GM12878 (cell line): ENCODE results near the gene GOLGA6B. TPM values are rescaled to one million over a fixed set of nuclear protein-coding genes. Genes with fewer than 3 reads are reported as not detected.

Source experiments
- ATAC-seq: fragments of 200-7000 bp; cut with Tn5 transposase; 3 replicates; pipeline ENCODE4 v1.9.1; 2020; ENCODE audit warnings: mild to moderate bottlenecking, moderate library complexity
- BruUV-seq: library from RNA; stranded (reverse); fragments of 400-500 nt; replicated peaks from 2 replicates; lab custom pipeline; 2021; lab: Mats Ljungman, UMichigan
- CTCF ChIA-PET: fragments of 300-600 bp; sonication (Branson Sonifier 250); formaldehyde crosslinking; extraction: SDS; loops from one replicate; lab custom pipeline; 2021; ENCODE audit warnings: inconsistent platforms; lab: Yijun Ruan, JAX
- POLR2A ChIA-PET: fragments of 350-600 bp; formaldehyde crosslinking; extraction: SDS; loops from one replicate; lab custom pipeline; 2021; ENCODE audit warnings: inconsistent platforms; lab: Charles Lee
- RAD21 ChIA-PET: fragments of 300-600 bp; sonication (Branson Sonifier 250); formaldehyde crosslinking; loops from one replicate; lab custom pipeline; 2023; ENCODE audit warnings: antibody characterized with exemption; ENCODE audit not compliant: unreplicated experiment; lab: Charles Lee
- SMC1A ChIA-PET: fragments of 300-600 bp; sonication (Branson Sonifier 250); formaldehyde crosslinking; loops from one replicate; lab custom pipeline; 2023; ENCODE audit not compliant: unreplicated experiment, uncharacterized antibody; lab: Charles Lee
- DNase-seq: peaks from one replicate; pipeline ENCODE4 v3.0.0-alpha.2; 2011; ENCODE audit warnings: low read depth, low spot score
- FAIRE-seq: peaks from 3 replicates; lab custom pipeline; 2011; peaks lifted over from hg19 to GRCh38; lab: Jason Lieb, UNC
- H2AFZ ChIP-seq: 2 replicates; pipeline ENCODE4 v1.6.0; 2011; ENCODE audit warnings: low read depth, low read length, control low read depth; ENCODE audit not compliant: control insufficient read depth
- H3K27ac ChIP-seq: 2 replicates; pipeline ENCODE4 v1.5.1; 2011; ENCODE audit warnings: control low read depth; ENCODE audit not compliant: control insufficient read depth, insufficient read depth
- H3K27me3 ChIP-seq, 2 experiments: replicated peaks in 1 of 2; 2 replicates each; pipeline versions ENCODE4 v1.6.0 to v1.6.1; 2011; ENCODE audit warnings: low read length in 1 of 2; ENCODE audit not compliant: control insufficient read depth in 2 of 2, insufficient read depth in 2 of 2
- H3K36me3 ChIP-seq, 2 experiments: 2 replicates each; pipeline ENCODE4 v1.5.1; 2011; ENCODE audit warnings: low read length in 1 of 2; ENCODE audit not compliant: control insufficient read depth in 2 of 2, insufficient read depth in 2 of 2
- H3K4me1 ChIP-seq: 2 replicates; pipeline ENCODE4 v1.6.1; 2011; ENCODE audit warnings: mild to moderate bottlenecking, low read length, moderate library complexity, mixed read lengths; ENCODE audit not compliant: control insufficient read depth, insufficient read depth
- H3K4me2 ChIP-seq: 2 replicates; pipeline ENCODE4 v1.6.0; 2011; ENCODE audit warnings: control low read depth; ENCODE audit not compliant: control insufficient read depth, insufficient read depth
- H3K4me3 ChIP-seq: fragments of 200-600 bp; sonication (generic); 2 replicates; pipeline ENCODE4 v1.5.1; 2016
- H3K79me2 ChIP-seq: 2 replicates; pipeline ENCODE4 v1.6.0; 2011; ENCODE audit warnings: low read length; ENCODE audit not compliant: control insufficient read depth, insufficient read depth
- H3K9ac ChIP-seq: 2 replicates; pipeline ENCODE4 v1.8.0; 2011; ENCODE audit warnings: low read length, control low read depth, mixed read lengths; ENCODE audit not compliant: control insufficient read depth, insufficient read depth
- H3K9me3 ChIP-seq: replicated peaks from 3 replicates; pipeline ENCODE4 v1.5.1; 2011; ENCODE audit warnings: mild to moderate bottlenecking, low read length; ENCODE audit not compliant: control insufficient read depth, insufficient read depth
- H4K20me1 ChIP-seq: 2 replicates; pipeline ENCODE4 v1.6.0; 2011; ENCODE audit not compliant: control insufficient read depth, insufficient read depth
- ASH2L ChIP-seq: fragments of 300-600, 200-600 bp; sonication (generic); IDR thresholded peaks from 2 replicates; pipeline ENCODE4 v1.6.1; 2017; ENCODE audit warnings: low read depth, mild to moderate bottlenecking, borderline replicate concordance
- BCLAF1 ChIP-seq: fragments of 450-650 bp; IDR thresholded peaks from 2 replicates; pipeline ENCODE4 v1.6.1; 2017; ENCODE audit warnings: antibody characterized with exemption, mild to moderate bottlenecking, moderate library complexity
- BRCA1 ChIP-seq: IDR thresholded peaks from 2 replicates; pipeline ENCODE4 v1.6.1; 2011; ENCODE audit warnings: low read depth, low read length, improper control_type of control experiment
- CBX3 ChIP-seq: fragments of 200-600 bp; sonication (generic); IDR thresholded peaks from 2 replicates; pipeline ENCODE4 v1.6.1; 2016; ENCODE audit warnings: low read depth, borderline replicate concordance
- ETV6 ChIP-seq, 2 experiments: fragments of 450-650 bp in 1 of 2; IDR thresholded peaks in 1 of 2; conservative IDR thresholded peaks in 1 of 2; 2 replicates each; pipeline ENCODE4 v1.6.1; 2014; ENCODE audit warnings: antibody characterized with exemption in 1 of 2, borderline replicate concordance in 1 of 2, low read depth in 1 of 2, mild to moderate bottlenecking in 1 of 2, moderate library complexity in 1 of 2
- IRF3 ChIP-seq: fragments of 450-650 bp; IDR thresholded peaks from 2 replicates; pipeline ENCODE4 v1.6.1; 2014; ENCODE audit warnings: mild to moderate bottlenecking
- MEF2B ChIP-seq: fragments of 450-650 bp; IDR thresholded peaks from 2 replicates; pipeline ENCODE4 v1.6.1; 2018; ENCODE audit warnings: mild to moderate bottlenecking, moderate library complexity; ENCODE audit not compliant: partially characterized antibody, poor library complexity, severe bottlenecking
- MXI1 ChIP-seq: fragments of 150-350 bp; IDR thresholded peaks from 2 replicates; pipeline ENCODE4 v1.6.1; 2011; ENCODE audit warnings: low read depth, mild to moderate bottlenecking, inconsistent platforms, low read length, improper control_type of control experiment
- PKNOX1 ChIP-seq: fragments of 450-650 bp; IDR thresholded peaks from 2 replicates; pipeline ENCODE4 v1.6.1; 2016; ENCODE audit warnings: mild to moderate bottlenecking
- POU2F2 ChIP-seq: IDR thresholded peaks from 3 replicates; pipeline ENCODE4 v1.6.1; 2011; ENCODE audit warnings: low read depth, mild to moderate bottlenecking, low read length, borderline replicate concordance
- RAD51 ChIP-seq: fragments of 450-650 bp; IDR thresholded peaks from 2 replicates; pipeline ENCODE4 v1.6.1; 2016; ENCODE audit warnings: moderate library complexity, mild to moderate bottlenecking, inconsistent platforms
- REST ChIP-seq: IDR thresholded peaks from 2 replicates; pipeline ENCODE4 v1.6.1; 2012; ENCODE audit warnings: mild to moderate bottlenecking, low read depth, low read length
- SRF ChIP-seq, 2 experiments: IDR thresholded peaks; 2 replicates each; pipeline ENCODE4 v1.6.1; 2011; ENCODE audit warnings: low read depth in 2 of 2, low read length in 2 of 2, mild to moderate bottlenecking in 1 of 2, moderate library complexity in 1 of 2
- WGBS: methylation state at CpG from one replicate; pipeline ENCODE4 v1.1.6; 2016; ENCODE audit warnings: low lambda C conversion rate; ENCODE audit not compliant: insufficient replicate concordance, insufficient coverage; ENCODE audit errors: missing lambda C conversion rate; 5-methylcytosine and 5-hydroxymethylcytosine counted together
- in situ Hi-C: fragments of 300-500 bp; cut with MboI; formaldehyde crosslinking; loops from 9 replicates; pipeline ENCODE4 v1.14.3; 2018; ENCODE audit warnings: mixed read lengths
- intact Hi-C: fragments of 100-400 bp; cut with micrococcal nuclease; formaldehyde crosslinking; loops from one replicate; pipeline ENCODE4 v1.14.2; 2022; ENCODE audit not compliant: unreplicated experiment
- polyA plus RNA-seq, 11 experiments: library from polyadenylated mRNA; depleted of rRNA in 4 of 11; unstranded in 6 of 11; stranded (reverse) in 5 of 11; fragments of >200 nt; fragmentation: Nextera tagmentation in 4 of 11; fragmentation: Illumina TruSeq in 1 of 11; extraction: Ambion mirVana in 4 of 11; extraction: Trizol in 1 of 11; gene quantifications; 1 replicate in 1 of 11; 2 replicates in 10 of 11; pipeline versions ENCODE4 v1.2.1 to v1.2.3, GENCODE V29; 2011 to 2016; ENCODE audit warnings: inconsistent platforms in 2 of 11, missing spikeins in 2 of 11, low read depth in 1 of 11
- total RNA-seq, 4 experiments: library from RNA; depleted of rRNA in 3 of 4; stranded (reverse); fragments of >200 nt in 3 of 4; fragmentation: Illumina TruSeq in 1 of 4; extraction: Trizol in 1 of 4; gene quantifications; 2 replicates each; pipeline versions ENCODE4 v1.2.1 to v1.2.3, GENCODE V29; 2013 to 2021

Gene GOLGA6B
- total and polyA plus RNA-seq, 10 of the 15 experiments (the other 5 are each of a cell fraction or from before 2014, with no cell fraction given) = not detected

GRCh38 chr15:72700076-72700475 is 45.6 kb downstream of the GOLGA6B start:
- no peak for TF ChIP-seq BCLAF1
- no peak for TF ChIP-seq MEF2B
- TF ChIP-seq PKNOX1 = no peak
- no peak for TF ChIP-seq SRF (IDR thresholded peaks at IDR 0.05; ENCODE audit: low read depth in 2 of 2, low read length in 2 of 2)
- no peak for TF ChIP-seq ASH2L
- TF ChIP-seq REST = no peak
- no peak for TF ChIP-seq RAD51
- TF ChIP-seq MXI1 = no peak
- no peak for TF ChIP-seq CBX3
- TF ChIP-seq BRCA1 = no peak
- TF ChIP-seq IRF3 = no peak
- no peak for TF ChIP-seq POU2F2
- no peak for TF ChIP-seq ETV6 (conservative IDR thresholded peaks at IDR 0.05 in 1 of 2, IDR thresholded peaks at IDR 0.05 in 1 of 2; ENCODE audit: borderline replicate concordance in 1 of 2, low read depth in 1 of 2)
- FAIRE-seq (no peak), ATAC-seq (no peak), DNase-seq (no peak)
- Histone ChIP-seq H3K9ac (no peak overlapping the region), H3K4me3 (no peak overlapping the region), H3K79me2 (no peaks in the 10 kb centered on the region), H3K4me1 (no peaks in the 10 kb centered on the region), H3K4me2 (no peak overlapping the region), H3K9me3 (no peaks in the 10 kb centered on the region), H2AFZ (no peak overlapping the region), H3K27ac (no peak overlapping the region), H4K20me1 (no peaks in the 10 kb centered on the region), H3K36me3 (no peaks in the 10 kb centered on the region), H3K27me3 (no peaks in the 10 kb centered on the region)
- ChIA-PET RAD21 (no interaction called here), POLR2A (no interaction called here), SMC1A (no interaction called here), CTCF (no interaction called here)
- in situ Hi-C loops = no loop called here
- no TSS peak for BruUV-seq
- intact Hi-C loops = no loop called here
- 97% methylated on average over 9 of the region's 9 CpGs for WGBS
